HCT116 (cell line): ENCODE results near the gene CSNK1G2. TPM values are rescaled to one million over a fixed set of nuclear protein-coding genes. Genes with fewer than 3 reads are reported as not detected.

Experiments used
- ATAC-seq: fragments of 200-7000 bp; cut with Tn5 transposase; 2 replicates; pipeline ENCODE4 v1.9.1; 2020; ENCODE audit warnings: mild to moderate bottlenecking, moderate library complexity
- BruUV-seq: library from RNA; stranded (reverse); fragments of 400-500 nt; replicated peaks from 2 replicates; lab custom pipeline; 2021; lab: Mats Ljungman, UMichigan
- CTCF ChIA-PET: fragments of 300-600 bp; sonication (Branson Sonifier 250); formaldehyde crosslinking; loops from one replicate; lab custom pipeline; 2021; ENCODE audit warnings: antibody characterized with exemption; lab: Charles Lee
- POLR2A ChIA-PET: fragments of 300-600, 350-600 bp; sonication (Branson Sonifier 250); formaldehyde crosslinking; loops from one replicate; lab custom pipeline; 2021; ENCODE audit warnings: antibody characterized with exemption; lab: Charles Lee
- RAD21 ChIA-PET, 2 experiments: fragments of 300-600 bp; sonication (Branson Sonifier 250); formaldehyde crosslinking; loops; one replicate each; lab custom pipeline; 2023; ENCODE audit warnings: low total read pairs in 2 of 2; ENCODE audit not compliant: uncharacterized antibody in 2 of 2, unreplicated experiment in 2 of 2, low non-redundant PET in 1 of 2; lab: Charles Lee
- DNase-seq: peaks from one replicate; pipeline ENCODE4 v3.0.0-alpha.2; 2010; ENCODE audit warnings: low read depth, low spot score
- H2AFZ ChIP-seq: fragments of 200-600 bp; shearing (Covaris generic), sonication (generic); 2 replicates; pipeline ENCODE4 v1.6.1; 2017; ENCODE audit warnings: low read depth, mixed run types, mixed read lengths, antibody characterized with exemption, low read length; ENCODE audit not compliant: poor library complexity, severe bottlenecking
- H3K27ac ChIP-seq: 2 replicates; pipeline ENCODE4 v1.5.1; 2012; ENCODE audit warnings: low read depth, low read length
- H3K27me3 ChIP-seq: fragments of 200-600 bp; sonication (generic); 2 replicates; pipeline ENCODE4 v1.6.1; 2016; ENCODE audit warnings: mixed run types, low read length, mixed read lengths; ENCODE audit not compliant: insufficient read depth
- H3K36me3 ChIP-seq, 2 experiments: fragments of 200-500 bp in 1 of 2; fragments of 200-600 bp in 1 of 2; sonication (Bioruptor generic) in 1 of 2; sonication (generic) in 1 of 2; 2 replicates each; pipeline versions ENCODE4 v1.5.1 to v1.6.1; 2014 to 2016; ENCODE audit warnings: low read length in 2 of 2, inconsistent platforms in 1 of 2, mixed read lengths in 1 of 2, mixed run types in 1 of 2; ENCODE audit not compliant: insufficient read depth in 2 of 2, control insufficient read depth in 1 of 2
- H3K4me1 ChIP-seq, 2 experiments: fragments of 200-600 bp in 1 of 2; sonication (generic) in 1 of 2; 2 replicates each; pipeline versions ENCODE4 v1.5.1 to v1.6.1; 2012 to 2017; ENCODE audit warnings: low read length in 2 of 2, inconsistent platforms in 1 of 2, mild to moderate bottlenecking in 1 of 2, mixed read lengths in 1 of 2, mixed run types in 1 of 2, moderate library complexity in 1 of 2; ENCODE audit not compliant: insufficient read depth in 2 of 2, control insufficient read depth in 1 of 2
- H3K4me2 ChIP-seq: fragments of 200-600 bp; sonication (generic); 2 replicates; pipeline ENCODE4 v1.6.1; 2017; ENCODE audit warnings: mixed run types, low read length, mixed read lengths
- H3K4me3 ChIP-seq, 2 experiments: fragments of 200-600 bp in 1 of 2; sonication (generic) in 1 of 2; replicated peaks in 1 of 2; 2 replicates each; pipeline ENCODE4 v1.5.1; 2011 to 2016; ENCODE audit warnings: low read length in 2 of 2, control low read depth in 1 of 2, low read depth in 1 of 2, mild to moderate bottlenecking in 1 of 2, mixed read lengths in 1 of 2, mixed run types in 1 of 2
- H3K79me2 ChIP-seq: fragments of 200-600 bp; sonication (generic); 2 replicates; pipeline ENCODE4 v1.6.1; 2017; ENCODE audit warnings: mild to moderate bottlenecking, mixed run types, low read length, moderate library complexity, mixed read lengths; ENCODE audit not compliant: insufficient read depth
- H3K9ac ChIP-seq: fragments of 200-600 bp; sonication (generic); 2 replicates; pipeline ENCODE4 v1.6.1; 2016; ENCODE audit warnings: low read length, mixed read lengths
- H3K9me2 ChIP-seq: fragments of 200-600 bp; sonication (generic), shearing (Covaris generic); 2 replicates; pipeline ENCODE4 v1.6.1; 2017; ENCODE audit warnings: mixed run types, mild to moderate bottlenecking, moderate library complexity; ENCODE audit not compliant: insufficient read depth
- H3K9me3 ChIP-seq, 2 experiments: fragments of 200-500 bp in 1 of 2; fragments of 200-600 bp in 1 of 2; sonication (Bioruptor generic) in 1 of 2; sonication (generic) in 1 of 2; 2 replicates each; pipeline ENCODE4 v1.6.1; 2014 to 2017; ENCODE audit warnings: low read length in 2 of 2, mixed read lengths in 2 of 2, inconsistent platforms in 1 of 2, low read depth in 1 of 2, mild to moderate bottlenecking in 1 of 2, mixed run types in 1 of 2, moderate library complexity in 1 of 2; ENCODE audit not compliant: control insufficient read depth in 1 of 2, insufficient read depth in 1 of 2
- H4K20me1 ChIP-seq: fragments of 200-600 bp; sonication (generic), shearing (Covaris generic); 2 replicates; pipeline ENCODE4 v1.6.1; 2017; ENCODE audit warnings: mixed run types, mild to moderate bottlenecking, moderate library complexity; ENCODE audit not compliant: insufficient read depth
- CBX3 ChIP-seq: IDR thresholded peaks from 2 replicates; pipeline ENCODE4 v1.6.1; 2012; ENCODE audit warnings: low read depth
- CEBPB ChIP-seq: IDR thresholded peaks from 2 replicates; pipeline ENCODE4 v1.6.1; 2012; ENCODE audit warnings: low read depth
- EGR1 ChIP-seq: IDR thresholded peaks from 2 replicates; pipeline ENCODE4 v1.6.1; 2012; ENCODE audit warnings: low read depth
- ELF1 ChIP-seq: IDR thresholded peaks from 2 replicates; pipeline ENCODE4 v1.6.1; 2012; ENCODE audit warnings: low read depth, borderline replicate concordance
- EZH2 ChIP-seq: fragments of 200-600 bp; sonication (generic); IDR thresholded peaks from 2 replicates; pipeline ENCODE4 v1.6.1; 2017; ENCODE audit warnings: antibody characterized with exemption, mixed run types
- EZH2phosphoT487 ChIP-seq: fragments of 200-600 bp; IDR thresholded peaks from 2 replicates; pipeline ENCODE4 v1.6.1; 2018; ENCODE audit warnings: antibody characterized with exemption, borderline replicate concordance
- JUND ChIP-seq: IDR thresholded peaks from 2 replicates; pipeline ENCODE4 v1.6.1; 2012
- MAX ChIP-seq: IDR thresholded peaks from 2 replicates; pipeline ENCODE4 v1.6.1; 2012
- POLR2A ChIP-seq: IDR thresholded peaks from 2 replicates; pipeline ENCODE4 v1.7.0; 2011; ENCODE audit warnings: borderline replicate concordance; ENCODE audit not compliant: insufficient read depth, insufficient read length; ENCODE audit errors: extremely low read depth
- POLR2AphosphoS5 ChIP-seq: IDR thresholded peaks from 2 replicates; pipeline ENCODE4 v1.6.1; 2011; ENCODE audit warnings: mild to moderate bottlenecking, low read depth, low read length, moderate library complexity
- RAD21 ChIP-seq: IDR thresholded peaks from 2 replicates; pipeline ENCODE4 v1.6.1; 2012; ENCODE audit warnings: low read depth, mild to moderate bottlenecking
- SIN3A ChIP-seq: IDR thresholded peaks from 2 replicates; pipeline ENCODE4 v1.6.1; 2012; ENCODE audit warnings: low read depth
- SP1 ChIP-seq: IDR thresholded peaks from 2 replicates; pipeline ENCODE4 v1.6.1; 2012; ENCODE audit warnings: low read depth
- SRF ChIP-seq: IDR thresholded peaks from 2 replicates; pipeline ENCODE4 v1.6.1; 2012; ENCODE audit warnings: low read depth
- TCF7L2 ChIP-seq: IDR thresholded peaks from 2 replicates; pipeline ENCODE4 v1.7.0; 2011; ENCODE audit warnings: borderline replicate concordance, inconsistent platforms; ENCODE audit not compliant: insufficient read depth, insufficient read length; ENCODE audit errors: extremely low read depth
- YY1 ChIP-seq: IDR thresholded peaks from 2 replicates; pipeline ENCODE4 v1.6.1; 2011; ENCODE audit warnings: low read length, low read depth, moderate library complexity, mild to moderate bottlenecking; ENCODE audit not compliant: insufficient replicate concordance; ENCODE audit errors: extremely low read depth
- ZFX ChIP-seq: fragments of 450-650 bp; IDR thresholded peaks from 2 replicates; pipeline ENCODE4 v1.6.1; 2017
- ZNF274 ChIP-seq: fragments of 200-500 bp; sonication (Bioruptor generic); IDR thresholded peaks from 2 replicates; pipeline ENCODE4 v1.6.1; 2014; ENCODE audit warnings: mild to moderate bottlenecking, low read depth, low read length, inconsistent platforms
- intact Hi-C: fragments of 100-400 bp; cut with micrococcal nuclease; formaldehyde crosslinking; loops from 2 replicates; pipeline ENCODE4 v1.10.0; 2022
- total RNA-seq: library from RNA; stranded (reverse); gene quantifications from one replicate; pipeline ENCODE4 v1.2.1, GENCODE V29; 2021; ENCODE audit not compliant: unreplicated experiment
- TF ChIP-seq, protein P1 (sequence below): IDR thresholded peaks from 2 replicates; pipeline ENCODE4 v1.6.1; 2012; ENCODE audit warnings: low read depth

The CSNK1G2 gene
- total RNA-seq, 1 experiment from 2014 or later: 97.9 TPM

DNA sequence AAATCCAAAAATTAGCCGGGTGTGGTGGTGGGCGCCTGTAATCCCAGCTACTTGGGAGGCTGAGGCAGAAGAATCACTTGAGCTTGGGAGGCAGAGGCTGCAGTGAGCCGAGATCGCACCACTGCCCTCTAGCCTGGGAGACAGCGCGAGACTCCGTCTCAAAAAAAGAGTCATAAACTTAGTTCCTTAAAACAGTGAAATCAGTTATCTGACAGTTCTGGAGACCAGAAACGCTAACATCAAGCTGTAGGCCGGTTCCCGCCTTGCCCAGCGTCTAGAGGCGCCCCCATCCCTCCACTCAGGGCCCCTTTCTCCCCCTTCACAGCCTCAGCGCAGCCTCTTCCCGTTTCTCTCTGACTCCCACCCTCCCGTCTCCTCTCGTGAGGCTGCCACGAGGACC is 23.8 kb upstream of the CSNK1G2 start:
- intact Hi-C loops: no loop called here
- Histone ChIP-seq H3K36me3 (peaks cover 13 to 14% of the 10 kb centered on the region in 2 experiments; a peak in 3 of 4 replicates), H3K4me2 (no peak overlapping the region), H3K9me3 (no peaks in the 10 kb centered on the region), H3K4me3 (no peak overlapping the region), H3K9me2 (no peaks in the 10 kb centered on the region), H3K4me1 (no peaks in the 10 kb centered on the region), H4K20me1 (no peaks in the 10 kb centered on the region), H2AFZ (no peak overlapping the region), H3K9ac (no peak overlapping the region), H3K27ac (no peak overlapping the region), H3K27me3 (no peaks in the 10 kb centered on the region), H3K79me2 (peaks cover 31% of the 10 kb centered on the region)
- CTCF ChIA-PET: no interaction called here
- DNase-seq (no peak), ATAC-seq (no peak)
- TF ChIP-seq SRF (no peak), ZNF274 (no peak), EZH2phosphoT487 (no peak), JUND (no peak), POLR2AphosphoS5 (no peak), CBX3 (no peak), POLR2A (no peak), SIN3A (no peak), EGR1 (no peak), EZH2 (no peak), TCF7L2 (no peak), ZFX (no peak), CEBPB (no peak), RAD21 (no peak), YY1 (no peak), SP1 (no peak), ELF1 (no peak), MAX (no peak)
- TF ChIP-seq, protein P1, sequence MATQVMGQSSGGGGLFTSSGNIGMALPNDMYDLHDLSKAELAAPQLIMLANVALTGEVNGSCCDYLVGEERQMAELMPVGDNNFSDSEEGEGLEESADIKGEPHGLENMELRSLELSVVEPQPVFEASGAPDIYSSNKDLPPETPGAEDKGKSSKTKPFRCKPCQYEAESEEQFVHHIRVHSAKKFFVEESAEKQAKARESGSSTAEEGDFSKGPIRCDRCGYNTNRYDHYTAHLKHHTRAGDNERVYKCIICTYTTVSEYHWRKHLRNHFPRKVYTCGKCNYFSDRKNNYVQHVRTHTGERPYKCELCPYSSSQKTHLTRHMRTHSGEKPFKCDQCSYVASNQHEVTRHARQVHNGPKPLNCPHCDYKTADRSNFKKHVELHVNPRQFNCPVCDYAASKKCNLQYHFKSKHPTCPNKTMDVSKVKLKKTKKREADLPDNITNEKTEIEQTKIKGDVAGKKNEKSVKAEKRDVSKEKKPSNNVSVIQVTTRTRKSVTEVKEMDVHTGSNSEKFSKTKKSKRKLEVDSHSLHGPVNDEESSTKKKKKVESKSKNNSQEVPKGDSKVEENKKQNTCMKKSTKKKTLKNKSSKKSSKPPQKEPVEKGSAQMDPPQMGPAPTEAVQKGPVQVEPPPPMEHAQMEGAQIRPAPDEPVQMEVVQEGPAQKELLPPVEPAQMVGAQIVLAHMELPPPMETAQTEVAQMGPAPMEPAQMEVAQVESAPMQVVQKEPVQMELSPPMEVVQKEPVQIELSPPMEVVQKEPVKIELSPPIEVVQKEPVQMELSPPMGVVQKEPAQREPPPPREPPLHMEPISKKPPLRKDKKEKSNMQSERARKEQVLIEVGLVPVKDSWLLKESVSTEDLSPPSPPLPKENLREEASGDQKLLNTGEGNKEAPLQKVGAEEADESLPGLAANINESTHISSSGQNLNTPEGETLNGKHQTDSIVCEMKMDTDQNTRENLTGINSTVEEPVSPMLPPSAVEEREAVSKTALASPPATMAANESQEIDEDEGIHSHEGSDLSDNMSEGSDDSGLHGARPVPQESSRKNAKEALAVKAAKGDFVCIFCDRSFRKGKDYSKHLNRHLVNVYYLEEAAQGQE: no peak
- RAD21 ChIA-PET: no interaction called here
- POLR2A ChIA-PET: no interaction called here
- BruUV-seq: no TSS peak
